Fibroblast of skin of back (primary cell): Measurements from ENCODE around the gene FOLH1.
"Not testable (repeated sequence)": the region's sequence is repeated elsewhere in the genome, so short reads cannot be mapped to it uniquely, and the experiment has no call there.

Experiments
- DNase-seq: peaks from one replicate; pipeline ENCODE4 v3.0.0-alpha.2; 2013

Gene FOLH1

GRCh38 chr11:49177936-49178335 is 30.5 kb downstream of the FOLH1 start:
- DNase-seq = not testable (repeated sequence)

DNA sequence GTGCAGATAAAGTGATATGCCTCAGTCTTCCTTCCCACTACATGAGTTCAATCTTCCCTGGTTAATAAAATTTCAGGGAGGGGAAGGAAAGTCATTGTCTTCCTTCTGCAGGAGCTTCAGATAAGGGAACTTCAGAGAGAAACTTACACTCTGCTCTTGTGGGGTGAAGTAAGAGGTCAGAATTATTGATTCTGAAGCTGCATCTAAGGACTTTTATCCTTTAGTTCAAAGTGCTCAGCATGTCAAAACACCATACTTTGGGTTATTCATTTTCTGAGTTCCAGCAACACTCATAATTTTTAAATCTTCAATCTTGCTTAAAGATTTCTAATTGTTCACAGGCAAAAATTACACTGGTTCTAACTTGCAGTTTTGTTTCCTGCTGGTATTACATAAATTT is 33.0 kb downstream of the FOLH1 start:
- not testable (repeated sequence) for DNase-seq

- not testable (repeated sequence) for DNase-seq
Observed at GRCh38 chr11:49174691-49175366, 33.6 kb downstream of the FOLH1 start.

GRCh38 chr11:49171613-49172012 is 36.8 kb downstream of the FOLH1 start:
- DNase-seq = not testable (repeated sequence)

GRCh38 chr11:49169579-49169978 is 38.8 kb downstream of the FOLH1 start:
- not testable (repeated sequence) for DNase-seq

DNA sequence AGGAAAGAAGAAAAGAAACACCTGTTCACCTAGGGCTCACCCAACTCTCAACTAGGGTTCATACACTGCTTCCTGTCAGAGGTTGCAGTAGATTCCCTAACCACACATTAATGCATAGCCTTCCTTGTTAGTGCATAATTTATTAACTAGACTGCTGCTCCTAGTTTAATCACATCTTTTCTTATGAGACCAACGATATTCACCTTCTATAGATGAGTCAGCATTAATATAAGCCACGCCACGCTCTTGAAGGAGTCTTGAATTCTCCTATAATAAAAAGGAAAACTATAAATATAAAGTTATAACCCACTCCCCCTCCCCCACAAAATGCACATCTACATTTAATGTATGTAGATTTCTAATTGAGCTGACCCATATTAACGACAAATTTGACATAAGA is 39.4 kb downstream of the FOLH1 start:
- DNase-seq = not testable (repeated sequence)

GRCh38 chr11:49151211-49151610 is 57.2 kb downstream of the FOLH1 start:
- no peak for DNase-seq

DNA sequence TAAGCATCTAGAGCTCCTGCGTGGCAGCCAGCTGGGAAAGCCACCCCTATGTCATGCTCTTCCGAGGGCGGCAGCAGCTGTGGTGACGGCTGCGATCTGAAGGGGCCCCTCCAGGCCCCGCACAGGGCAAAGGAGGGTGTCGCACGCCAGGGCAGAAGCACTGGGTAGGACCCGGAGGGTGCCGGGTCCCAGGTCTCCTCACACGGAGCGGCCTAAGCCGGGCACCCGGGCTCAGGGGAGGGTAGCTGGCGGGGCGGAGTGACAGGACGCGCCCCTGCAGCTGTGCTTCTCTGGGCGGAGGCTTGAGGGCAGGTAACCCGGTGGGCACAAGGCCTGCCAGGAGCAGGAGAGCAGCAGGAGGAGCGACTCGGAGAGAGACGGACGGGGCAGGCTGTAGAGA is 106.0 kb downstream of the FOLH1 start:
- not testable (repeated sequence) for DNase-seq
